Activated CD4-positive, alpha-beta T cell treated with anti-CD3 and anti-CD28 coated beads for 36 hours (primary cell): ENCODE measurements around the gene KCNN3. TPM values are rescaled to one million over a fixed set of nuclear protein-coding genes. Genes with fewer than 3 reads are reported as not detected.

Experiments used
- ATAC-seq: fragments of 200-7000 bp; cut with Tn5 transposase; one replicate; pipeline ENCODE4 v1.10.0; 2021; ENCODE audit warnings: mild to moderate bottlenecking, moderate library complexity
- CTCF ChIA-PET: fragments of 350-600 bp; sonication (Branson Sonifier 250); formaldehyde crosslinking; loops from one replicate; lab custom pipeline; 2021; ENCODE audit warnings: antibody characterized with exemption; lab: Charles Lee
- POLR2A ChIA-PET: fragments of 350-600 bp; sonication (Branson Sonifier 250); formaldehyde crosslinking; loops from one replicate; lab custom pipeline; 2021; ENCODE audit warnings: antibody characterized with exemption, inconsistent platforms; lab: Charles Lee
- DNase-seq: peaks from one replicate; pipeline ENCODE4 v3.0.0-alpha.2; 2020
- H3K27ac Mint-ChIP-seq: one replicate; pipeline ENCODE4 v1.8.0; 2021; ENCODE audit warnings: mixed read lengths
- H3K27me3 Mint-ChIP-seq: one replicate; pipeline ENCODE4 v1.8.0; 2021; ENCODE audit warnings: mixed read lengths
- H3K36me3 Mint-ChIP-seq: one replicate; pipeline ENCODE4 v1.8.0; 2021; ENCODE audit warnings: low read depth, mixed read lengths
- H3K4me1 Mint-ChIP-seq: one replicate; pipeline ENCODE4 v1.8.0; 2021; ENCODE audit warnings: mixed read lengths
- H3K4me3 Mint-ChIP-seq: one replicate; pipeline ENCODE4 v1.8.0; 2021; ENCODE audit warnings: mild to moderate bottlenecking, moderate library complexity, mixed read lengths
- H3K9me3 Mint-ChIP-seq: one replicate; pipeline ENCODE4 v1.8.0; 2021; ENCODE audit warnings: low read depth, mixed read lengths
- intact Hi-C, 2 experiments: fragments of 100-400 bp; cut with DNase I in 1 of 2; cut with micrococcal nuclease in 1 of 2; formaldehyde crosslinking; loops; one replicate each; pipeline versions ENCODE4 v1.14.2 to v1.15.1; 2022 to 2024; cut with DNase I, micrococcal nuclease
- total RNA-seq, 2 experiments: library from RNA; stranded (reverse); gene quantifications; one replicate each; pipeline ENCODE4 v1.2.3, GENCODE V29; 2021

Gene KCNN3
- total RNA-seq, 2 experiments from 2014 or later = 0.18 to 0.25 TPM

DNA sequence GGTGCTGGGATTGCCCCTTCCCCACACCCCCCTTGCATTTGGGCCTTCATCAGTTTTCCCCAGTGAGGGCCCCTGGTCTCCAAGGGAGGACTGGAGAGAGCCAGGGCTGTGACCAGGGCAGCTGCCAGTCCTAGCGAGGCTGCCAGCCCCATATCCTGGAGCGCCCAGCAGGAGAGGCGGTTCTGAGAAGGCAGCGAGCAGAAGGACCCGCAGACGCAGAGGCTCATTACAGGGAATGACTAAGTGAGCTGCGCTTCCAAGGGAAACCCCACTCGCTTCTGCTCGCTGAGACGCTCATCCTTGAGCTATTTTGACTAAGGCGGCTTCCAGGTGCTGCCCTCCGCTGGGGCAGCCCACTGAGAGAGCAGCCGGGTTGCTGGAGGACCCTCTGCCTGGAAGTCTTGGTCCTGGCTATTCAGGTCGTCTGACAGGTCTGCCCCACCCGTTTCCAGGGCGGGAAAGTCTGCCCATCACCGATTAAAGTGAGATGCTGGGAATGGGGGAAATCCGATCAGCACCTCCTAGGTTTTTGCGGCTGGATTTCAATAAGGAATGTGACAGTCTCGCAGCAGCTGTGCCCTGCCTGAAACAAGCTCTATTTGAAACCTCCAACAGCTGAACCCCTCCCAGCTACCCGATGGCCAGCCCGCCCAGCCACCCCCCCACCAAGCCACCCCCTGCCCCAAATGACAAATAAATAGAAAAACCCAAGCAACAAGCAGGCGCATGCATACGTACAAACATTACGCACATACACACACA lies 2.8 kb downstream of the KCNN3 start:
- Mint-ChIP-seq H3K9me3 (no peaks in the 10 kb centered on the region), H3K4me1 (peaks cover 50% of the 10 kb centered on the region), H3K4me3 (no peak overlapping the region), H3K27ac (no peak overlapping the region), H3K36me3 (no peaks in the 10 kb centered on the region), H3K27me3 (peaks cover 40% of the 10 kb centered on the region)
- POLR2A ChIA-PET = interaction anchor here (0.9 kb wide), 1 partner anchor 18 kb away, joined by 3 read pairs; no protein-coding TSS in a partner anchor
- DNase-seq (no peak), ATAC-seq (no peak)
- intact Hi-C loops = no loop called here
- CTCF ChIA-PET = interaction anchor here (0.7 to 2.8 kb wide), 4 partner anchors 12 to 307 kb away, joined by 3 to 9 read pairs (median 4); no protein-coding TSS in a partner anchor

DNA sequence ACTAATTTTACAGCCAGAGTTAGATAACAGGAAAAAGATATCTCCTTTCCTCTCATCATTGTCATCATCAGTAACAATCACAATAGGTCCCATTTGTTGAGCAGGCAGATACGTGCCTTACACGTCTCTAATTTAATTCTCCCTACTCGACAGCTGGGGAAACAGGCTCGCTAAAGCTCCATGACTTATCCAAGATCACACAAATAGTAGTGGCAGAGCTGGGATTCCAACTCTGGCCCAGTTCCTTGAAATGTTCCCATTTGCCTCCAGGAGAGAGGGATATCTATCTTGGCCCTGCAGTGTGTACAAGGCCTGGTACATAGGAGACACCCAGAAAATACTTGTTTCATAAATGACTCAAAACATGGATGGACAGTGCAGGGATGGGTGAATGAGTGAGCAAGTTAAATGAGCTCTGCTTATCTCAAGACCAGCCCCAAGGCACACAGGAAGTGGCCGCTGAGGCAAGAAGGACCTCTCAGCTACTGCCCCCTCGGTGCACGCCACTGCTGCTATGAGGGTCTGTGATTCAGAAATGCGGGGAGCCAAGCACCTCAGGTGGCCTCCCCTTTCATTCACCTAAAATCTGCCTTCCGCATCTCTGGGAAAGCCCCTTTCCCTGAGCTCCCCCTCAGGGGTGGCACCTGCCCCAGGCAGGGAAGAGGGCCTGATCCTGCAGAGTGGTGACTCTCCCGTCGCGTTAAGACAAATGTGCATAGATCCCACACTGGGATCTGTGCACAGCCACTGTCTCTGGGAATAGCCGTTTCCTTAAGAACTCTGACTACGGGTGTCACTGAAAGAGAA lies 3.6 kb downstream of the KCNN3 start:
- Mint-ChIP-seq H3K27ac (no peak overlapping the region), H3K4me3 (no peak overlapping the region), H3K4me1 (peaks cover 46% of the 10 kb centered on the region), H3K9me3 (no peaks in the 10 kb centered on the region), H3K27me3 (peaks cover 38% of the 10 kb centered on the region), H3K36me3 (no peaks in the 10 kb centered on the region)
- intact Hi-C loops = no loop called here
- ChIA-PET POLR2A (no interaction called here), CTCF (interaction anchor here (1.0 to 2.8 kb wide), 5 partner anchors 11 to 387 kb away, joined by 3 to 9 read pairs (median 4); no protein-coding TSS in a partner anchor)
- DNase-seq = no peak
- no peak for ATAC-seq

- Mint-ChIP-seq H3K27me3 (peaks cover 34% of the 10 kb centered on the region), H3K9me3 (no peaks in the 10 kb centered on the region), H3K27ac (peak overlapping the region; percentile 32), H3K36me3 (no peaks in the 10 kb centered on the region), H3K4me1 (peaks cover 38% of the 10 kb centered on the region), H3K4me3 (no peak overlapping the region)
- CTCF ChIA-PET = interaction anchor here (0.7 to 2.8 kb wide), 6 partner anchors 9 to 386 kb away, joined by 3 to 9 read pairs (median 4); no protein-coding TSS in a partner anchor
- no peak for DNase-seq
- POLR2A ChIA-PET = interaction anchor here (0.7 kb wide), 1 partner anchor 8 kb away, joined by 12 read pairs; no protein-coding TSS in a partner anchor
- intact Hi-C loops = no loop called here
- no peak for ATAC-seq
These were observed 4.4 kb downstream of the KCNN3 start for GRCh38 chr1:154865442-154866256.

DNA sequence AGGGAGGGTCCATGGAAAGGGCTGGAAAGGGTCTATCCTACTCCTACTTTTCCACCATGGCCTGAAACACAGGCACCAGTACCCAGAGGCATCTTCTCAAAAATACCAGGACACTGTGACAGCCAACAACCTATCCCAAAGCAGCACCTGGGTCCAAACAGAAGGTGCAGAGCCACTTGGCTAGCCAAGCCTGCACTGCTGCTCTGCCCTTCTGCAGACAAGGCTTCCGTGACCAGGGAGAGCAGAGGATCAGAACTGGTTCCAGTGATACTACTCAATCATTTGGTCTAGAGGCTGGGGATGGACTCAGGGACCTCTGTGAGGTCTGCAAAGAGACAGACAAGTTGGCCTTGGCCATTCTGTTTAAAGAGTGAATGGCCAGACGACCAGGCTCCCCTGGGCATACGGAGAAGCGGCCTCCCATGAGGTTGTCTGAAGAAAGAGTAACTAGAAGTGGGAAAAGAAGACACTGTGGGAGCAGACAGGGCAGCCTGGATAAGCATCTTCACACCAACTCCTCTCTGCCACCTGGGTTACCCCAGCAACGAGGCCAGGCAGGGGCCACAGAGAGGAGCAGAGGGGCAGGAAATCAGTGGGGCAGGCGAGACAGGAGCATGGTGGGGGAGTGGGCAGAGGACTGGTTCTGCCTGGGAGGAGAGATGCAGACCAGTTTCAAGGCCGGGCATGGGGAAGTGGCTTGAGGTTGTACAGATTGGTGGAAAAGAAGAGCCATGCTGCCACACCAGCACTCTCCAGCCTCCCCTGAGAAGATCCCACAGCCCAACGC lies 5.7 kb downstream of the KCNN3 start:
- CTCF ChIA-PET = interaction anchor here (1.2 to 2.8 kb wide), 2 partner anchors 10 to 195 kb away, joined by 4 to 9 read pairs; no protein-coding TSS in a partner anchor
- Mint-ChIP-seq H3K27ac (peak overlapping the region; percentile 45), H3K9me3 (no peaks in the 10 kb centered on the region), H3K4me3 (no peak overlapping the region), H3K4me1 (peaks cover 41% of the 10 kb centered on the region), H3K36me3 (no peaks in the 10 kb centered on the region), H3K27me3 (peaks cover 23% of the 10 kb centered on the region)
- ATAC-seq (no peak), DNase-seq (no peak)
- POLR2A ChIA-PET = no interaction called here
- intact Hi-C loops = no loop called here

- H3K36me3 Mint-ChIP-seq = no peaks in the 10 kb centered on the region
- CTCF ChIA-PET = interaction anchor here (0.7 to 1.0 kb wide), 5 partner anchors 18 to 113 kb away, joined by 3 to 5 read pairs (median 3); no protein-coding TSS in a partner anchor
- H3K4me1 Mint-ChIP-seq = peaks cover 36% of the 10 kb centered on the region
- no peak overlapping the region for H3K4me3 Mint-ChIP-seq
- POLR2A ChIA-PET = interaction anchor here (0.7 kb wide), 1 partner anchor 201 kb away, joined by 5 read pairs; no protein-coding TSS in a partner anchor
- peaks cover 17% of the 10 kb centered on the region for H3K27me3 Mint-ChIP-seq
- H3K9me3 Mint-ChIP-seq = no peaks in the 10 kb centered on the region
- intact Hi-C loops = loop anchor here in 1 of 2 experiments (2.0 kb wide), 1 partner anchor 73 kb away; no protein-coding TSS in a partner anchor
- ATAC-seq (peak; percentile 74), DNase-seq (peak; percentile 61)
- peak overlapping the region; percentile 45 for H3K27ac Mint-ChIP-seq
These were observed 6.5 kb downstream of the KCNN3 start for GRCh38 chr1:154863315-154864174.

DNA sequence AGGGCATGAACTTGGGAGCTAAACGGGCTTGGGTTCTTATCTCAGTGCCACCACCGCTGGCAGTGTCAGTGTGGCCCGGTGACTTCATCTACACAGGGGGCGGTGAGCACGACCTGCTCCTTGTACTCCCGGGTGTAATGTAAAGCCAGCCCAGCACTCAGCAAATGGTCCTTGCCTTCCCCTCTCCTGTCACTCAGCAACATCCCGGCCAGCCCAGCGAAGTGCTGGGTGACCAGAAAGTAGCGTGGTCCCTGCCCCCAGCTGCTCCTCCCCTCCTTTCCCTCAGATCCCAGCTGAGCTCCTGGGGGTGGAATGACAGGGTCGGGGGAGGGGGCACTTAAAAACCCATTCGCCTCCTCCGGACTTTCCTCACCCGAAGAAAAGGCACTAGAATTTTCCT lies 7.2 kb downstream of the KCNN3 start:
- intact Hi-C loops = loop anchor here in 1 of 2 experiments (2.0 kb wide), 1 partner anchor 72 kb away; no protein-coding TSS in a partner anchor
- H3K4me1 Mint-ChIP-seq = peaks cover 39% of the 10 kb centered on the region

GRCh38 chr1:154861607-154862094 lies 8.4 kb downstream of the KCNN3 start:
- peaks cover 50% of the 10 kb centered on the region for H3K4me1 Mint-ChIP-seq
- H3K27me3 Mint-ChIP-seq = peaks cover 7% of the 10 kb centered on the region
- intact Hi-C loops = loop anchor here in 1 of 2 experiments (2.0 kb wide), 1 partner anchor 71 kb away; no protein-coding TSS in a partner anchor
- H3K36me3 Mint-ChIP-seq = no peaks in the 10 kb centered on the region
- CTCF ChIA-PET = interaction anchor here (0.7 kb wide), 1 partner anchor 302 kb away, joined by 5 read pairs; no protein-coding TSS in a partner anchor
- H3K27ac Mint-ChIP-seq = no peak overlapping the region
- H3K4me3 Mint-ChIP-seq = no peak overlapping the region
- POLR2A ChIA-PET = no interaction called here
- no peak for ATAC-seq
- no peaks in the 10 kb centered on the region for H3K9me3 Mint-ChIP-seq
- no peak for DNase-seq

More for the DNA sequence above, 7.2 kb downstream of the KCNN3 start:
- H3K27ac Mint-ChIP-seq = peak overlapping the region; percentile 32
- POLR2A ChIA-PET = interaction anchor here (0.7 kb wide), 1 partner anchor 202 kb away, joined by 5 read pairs; no protein-coding TSS in a partner anchor
- peaks cover 11% of the 10 kb centered on the region for H3K27me3 Mint-ChIP-seq
- no peak for DNase-seq
- CTCF ChIA-PET = interaction anchor here (0.7 to 1.0 kb wide), 5 partner anchors 17 to 114 kb away, joined by 3 to 5 read pairs (median 3); no protein-coding TSS in a partner anchor
- ATAC-seq = no peak
- H3K36me3 Mint-ChIP-seq = no peaks in the 10 kb centered on the region
- H3K9me3 Mint-ChIP-seq = no peaks in the 10 kb centered on the region
- H3K4me3 Mint-ChIP-seq = no peak overlapping the region

DNA sequence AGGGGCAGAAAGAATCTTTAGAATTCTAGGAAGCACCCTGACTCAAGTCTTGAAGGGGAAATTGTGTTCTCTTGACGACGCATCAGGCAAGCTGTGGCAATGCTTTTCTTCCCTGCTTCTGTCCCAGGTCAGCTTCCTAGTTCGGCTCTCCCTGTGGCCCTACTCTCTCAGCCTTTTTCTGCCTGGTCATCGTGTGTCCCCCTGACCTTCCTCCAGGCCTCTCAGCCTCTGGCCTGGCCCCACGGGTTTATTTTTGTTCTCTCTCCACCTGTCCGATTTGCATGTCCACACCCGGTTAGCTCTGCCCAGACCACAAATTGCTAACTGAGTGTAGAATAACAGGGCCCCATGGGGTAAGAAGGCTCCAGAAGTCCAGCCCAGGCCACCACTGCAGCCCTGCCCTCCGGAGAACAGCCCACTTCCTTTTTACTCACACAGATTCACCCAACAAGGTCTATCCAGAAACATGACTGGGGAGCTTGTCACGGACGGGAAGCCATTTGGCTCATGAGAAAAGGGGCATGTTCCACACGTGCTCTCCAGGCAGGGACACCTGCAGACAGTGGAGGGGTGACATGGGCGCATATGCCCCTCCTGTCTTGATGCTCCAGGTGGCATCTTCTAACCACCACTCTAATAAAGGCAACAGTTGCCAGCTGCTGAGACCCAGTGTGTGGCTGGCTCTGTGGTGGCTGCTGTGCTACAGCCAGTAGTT lies 9.8 kb downstream of the KCNN3 start:
- peaks cover 52% of the 10 kb centered on the region for H3K4me1 Mint-ChIP-seq
- H3K4me3 Mint-ChIP-seq = no peak overlapping the region
- peak overlapping the region; percentile 82 for H3K27ac Mint-ChIP-seq
- ChIA-PET CTCF (interaction anchor here (0.5 to 1.1 kb wide), 3 partner anchors 13 to 34 kb away, joined by 3 to 4 read pairs (median 4); no protein-coding TSS in a partner anchor), POLR2A (no interaction called here)
- H3K36me3 Mint-ChIP-seq = no peaks in the 10 kb centered on the region
- ATAC-seq (peak; percentile 7), DNase-seq (peak; percentile 36)
- no peaks in the 10 kb centered on the region for H3K9me3 Mint-ChIP-seq
- H3K27me3 Mint-ChIP-seq = peaks cover 3% of the 10 kb centered on the region
- intact Hi-C loops = no loop called here

GRCh38 chr1:154859786-154860155 lies 10.3 kb downstream of the KCNN3 start:
- DNase-seq = peak; percentile 28
- intact Hi-C loops = no loop called here
- peaks cover 3% of the 10 kb centered on the region for H3K27me3 Mint-ChIP-seq
- ChIA-PET CTCF (interaction anchor here (0.6 to 1.6 kb wide), 8 partner anchors 10 to 184 kb away, joined by 3 to 5 read pairs (median 4); no protein-coding TSS in a partner anchor), POLR2A (no interaction called here)
- peak overlapping the region; percentile 82 for H3K27ac Mint-ChIP-seq
- peaks cover 52% of the 10 kb centered on the region for H3K4me1 Mint-ChIP-seq
- no peak overlapping the region for H3K4me3 Mint-ChIP-seq
- no peaks in the 10 kb centered on the region for H3K9me3 Mint-ChIP-seq
- peak; percentile 28 for ATAC-seq
- no peaks in the 10 kb centered on the region for H3K36me3 Mint-ChIP-seq
